NK-92 (cell line): ENCODE data around the gene CLBA1.
"Not testable (repeated sequence)": the region's sequence is repeated elsewhere in the genome, so short reads cannot be mapped to it uniquely, and the experiment has no call there.

Source experiments
- DNase-seq: peaks from one replicate; lab custom pipeline; 2025; ENCODE audit not compliant: unreplicated experiment; lab: John Stamatoyannopoulos, UW

The CLBA1 gene

GRCh38 chr14:105022276-105022670, 36.7 kb downstream of the CLBA1 start:
- no peak for DNase-seq

GRCh38 chr14:105023144-105023543, 37.6 kb downstream of the CLBA1 start:
- DNase-seq: no peak

GRCh38 chr14:105023791-105024480, 38.3 kb downstream of the CLBA1 start:
- DNase-seq: no peak

- DNase-seq: no peak
Observed at GRCh38 chr14:105025429-105025828, 39.8 kb downstream of the CLBA1 start.

- DNase-seq: no peak
Observed at GRCh38 chr14:105026033-105026785, 40.6 kb downstream of the CLBA1 start.

- no peak for DNase-seq
Observed at GRCh38 chr14:105026802-105027563, 41.4 kb downstream of the CLBA1 start.

GRCh38 chr14:105027718-105028117, 42.1 kb downstream of the CLBA1 start:
- DNase-seq: not testable (repeated sequence)

GRCh38 chr14:105028251-105028927, 42.8 kb downstream of the CLBA1 start:
- no peak for DNase-seq

GRCh38 chr14:105029402-105029801, 43.8 kb downstream of the CLBA1 start:
- no peak for DNase-seq

- DNase-seq: no peak
Observed at GRCh38 chr14:105030194-105030593, 44.6 kb downstream of the CLBA1 start.

- DNase-seq: no peak
Observed at GRCh38 chr14:105030836-105031396, 45.3 kb downstream of the CLBA1 start.

GRCh38 chr14:105032451-105032901, 46.9 kb downstream of the CLBA1 start:
- not testable (repeated sequence) for DNase-seq

- not testable (repeated sequence) for DNase-seq
Observed at GRCh38 chr14:105033412-105033900, 47.9 kb downstream of the CLBA1 start.

- no peak for DNase-seq
Observed at GRCh38 chr14:105034315-105035039, 48.9 kb downstream of the CLBA1 start.

- not testable (repeated sequence) for DNase-seq
Observed at GRCh38 chr14:105035616-105036015, 50.0 kb downstream of the CLBA1 start.

GRCh38 chr14:105039458-105040205, 54.0 kb downstream of the CLBA1 start:
- no peak for DNase-seq

- no peak for DNase-seq
Observed at GRCh38 chr14:105041841-105042765, 56.5 kb downstream of the CLBA1 start.

- no peak for DNase-seq
Observed at GRCh38 chr14:105042813-105043212, 57.2 kb downstream of the CLBA1 start.
